H9 (cell line): ENCODE measurements around the gene NXPH3. TPM values are rescaled to one million over a fixed set of nuclear protein-coding genes. Genes with fewer than 3 reads are reported as not detected.

Experiments used
- DNase-seq: peaks from one replicate; pipeline ENCODE4 v3.0.0-alpha.2; 2017
- H2AFZ ChIP-seq: one replicate; pipeline ENCODE4 v1.6.1; 2013; ENCODE audit warnings: mild to moderate bottlenecking, low read length, control low read depth, moderate library complexity
- H2AK5ac ChIP-seq: 2 replicates; pipeline ENCODE4 v1.6.1; 2013; ENCODE audit warnings: low read length, control low read depth, mixed read lengths; ENCODE audit not compliant: insufficient read length
- H2BK120ac ChIP-seq: one replicate; pipeline ENCODE4 v1.6.1; 2013; ENCODE audit warnings: low read depth, mild to moderate bottlenecking, low read length, control low read depth, inconsistent platforms; ENCODE audit not compliant: poor library complexity, severe bottlenecking
- H2BK12ac ChIP-seq: 2 replicates; pipeline ENCODE4 v1.6.1; 2013; ENCODE audit warnings: low read length, control low read depth, mixed read lengths, low read depth; ENCODE audit not compliant: insufficient read length
- H2BK15ac ChIP-seq: 2 replicates; pipeline ENCODE4 v1.6.1; 2013; ENCODE audit warnings: low read depth, low read length, control low read depth
- H2BK20ac ChIP-seq: one replicate; pipeline ENCODE4 v1.6.1; 2013; ENCODE audit warnings: low read depth, mild to moderate bottlenecking, low read length, control low read depth, inconsistent platforms; ENCODE audit not compliant: poor library complexity, severe bottlenecking
- H2BK5ac ChIP-seq: 2 replicates; pipeline ENCODE4 v1.6.1; 2013; ENCODE audit warnings: low read length, control low read depth, mixed read lengths; ENCODE audit not compliant: insufficient read length
- H3K14ac ChIP-seq: 2 replicates; pipeline ENCODE4 v1.6.1; 2013; ENCODE audit warnings: low read length, control low read depth; ENCODE audit not compliant: insufficient read depth
- H3K18ac ChIP-seq: 2 replicates; pipeline ENCODE4 v1.6.1; 2013; ENCODE audit warnings: low read depth, mild to moderate bottlenecking, mixed read lengths, low read length, control low read depth; ENCODE audit not compliant: insufficient read length
- H3K23ac ChIP-seq: 2 replicates; pipeline ENCODE4 v1.6.1; 2013; ENCODE audit warnings: low read length, control low read depth, mixed read lengths, low read depth; ENCODE audit not compliant: insufficient read length
- H3K23me2 ChIP-seq: 2 replicates; pipeline ENCODE4 v1.6.1; 2013; ENCODE audit warnings: low read depth, mild to moderate bottlenecking, mixed read lengths, low read length, control low read depth; ENCODE audit not compliant: insufficient read length, poor library complexity, severe bottlenecking
- H3K27ac ChIP-seq: 2 replicates; pipeline ENCODE4 v1.5.1; 2013; ENCODE audit warnings: low read length, control low read depth, mixed read lengths, low read depth; ENCODE audit not compliant: insufficient read length
- H3K27me3 ChIP-seq: 2 replicates; pipeline ENCODE4 v1.6.1; 2013; ENCODE audit warnings: low read length, control low read depth, inconsistent platforms; ENCODE audit not compliant: insufficient read depth
- H3K4ac ChIP-seq: 2 replicates; pipeline ENCODE4 v1.6.1; 2013; ENCODE audit warnings: low read depth, mild to moderate bottlenecking, control low read depth, inconsistent platforms, low read length, moderate library complexity
- H3K4me1 ChIP-seq: 2 replicates; pipeline ENCODE4 v1.6.1; 2013; ENCODE audit warnings: low read length, control low read depth, inconsistent platforms; ENCODE audit not compliant: insufficient read depth
- H3K4me2 ChIP-seq: 2 replicates; pipeline ENCODE4 v1.6.1; 2013; ENCODE audit warnings: low read length, control low read depth, mixed read lengths; ENCODE audit not compliant: insufficient read length, insufficient read depth
- H3K56ac ChIP-seq: 2 replicates; pipeline ENCODE4 v1.6.1; 2013; ENCODE audit warnings: low read depth, mild to moderate bottlenecking, mixed read lengths, low read length, control low read depth; ENCODE audit not compliant: insufficient read length
- H3K79me1 ChIP-seq: 2 replicates; pipeline ENCODE4 v1.6.1; 2013; ENCODE audit warnings: low read depth, mild to moderate bottlenecking, moderate library complexity, low read length, control low read depth, inconsistent platforms; ENCODE audit not compliant: insufficient read depth, poor library complexity, severe bottlenecking
- H3K79me2 ChIP-seq: 2 replicates; pipeline ENCODE4 v1.6.1; 2013; ENCODE audit warnings: low read length, control low read depth, inconsistent platforms; ENCODE audit not compliant: insufficient read depth
- H3K9ac ChIP-seq: 2 replicates; pipeline ENCODE4 v1.6.1; 2013; ENCODE audit warnings: low read length, control low read depth, mixed read lengths; ENCODE audit not compliant: insufficient read length; ENCODE audit errors: extremely low read depth
- H3K9me3 ChIP-seq: one replicate; pipeline ENCODE4 v1.6.1; 2013; ENCODE audit warnings: low read depth, low read length, inconsistent platforms; ENCODE audit not compliant: control insufficient read depth
- H3T11ph ChIP-seq: one replicate; pipeline ENCODE4 v1.6.1; 2013; ENCODE audit warnings: mild to moderate bottlenecking, low read length, control low read depth, inconsistent platforms
- H4K20me1 ChIP-seq: one replicate; pipeline ENCODE4 v1.6.1; 2013; ENCODE audit not compliant: control insufficient read depth, insufficient read length, insufficient read depth
- H4K5ac ChIP-seq: 2 replicates; pipeline ENCODE4 v1.6.1; 2013; ENCODE audit warnings: low read depth, mild to moderate bottlenecking, mixed read lengths, low read length, control low read depth; ENCODE audit not compliant: insufficient read length
- H4K8ac ChIP-seq: replicated peaks from 2 replicates; pipeline ENCODE4 v1.6.1; 2013; ENCODE audit warnings: low read length, control low read depth, mixed read lengths, low read depth; ENCODE audit not compliant: insufficient read length
- H4K91ac ChIP-seq: 2 replicates; pipeline ENCODE4 v1.6.1; 2013; ENCODE audit warnings: low read depth, mild to moderate bottlenecking, moderate library complexity, mixed read lengths, low read length, control low read depth; ENCODE audit not compliant: insufficient read length
- H3K27ac Mint-ChIP-seq, 3 experiments: 2 replicates in 2 of 3; 3 replicates in 1 of 3; pipeline ENCODE4 v1.8.0; 2020 to 2021; ENCODE audit warnings: mixed read lengths in 3 of 3, mild to moderate bottlenecking in 1 of 3, moderate library complexity in 1 of 3
- H3K27me3 Mint-ChIP-seq: 2 replicates; pipeline ENCODE4 v1.8.0; 2021; ENCODE audit warnings: low read depth, mild to moderate bottlenecking, moderate library complexity, mixed read lengths
- H3K36me3 Mint-ChIP-seq, 3 experiments: 2 replicates in 2 of 3; 3 replicates in 1 of 3; pipeline ENCODE4 v1.8.0; 2020 to 2021; ENCODE audit warnings: low read depth in 3 of 3, mixed read lengths in 3 of 3; ENCODE audit not compliant: insufficient read depth in 1 of 3
- H3K4me1 Mint-ChIP-seq, 2 experiments: 2 replicates each; pipeline ENCODE4 v1.8.0; 2020; ENCODE audit warnings: mixed read lengths in 2 of 2
- H3K4me3 Mint-ChIP-seq, 2 experiments: 2 replicates in 1 of 2; 3 replicates in 1 of 2; pipeline ENCODE4 v1.8.0; 2020 to 2021; ENCODE audit warnings: mild to moderate bottlenecking in 2 of 2, mixed read lengths in 2 of 2, moderate library complexity in 1 of 2
- H3K9me3 Mint-ChIP-seq, 2 experiments: 2 replicates in 1 of 2; 3 replicates in 1 of 2; pipeline ENCODE4 v1.8.0; 2020; ENCODE audit warnings: mild to moderate bottlenecking in 2 of 2, mixed read lengths in 2 of 2, moderate library complexity in 1 of 2
- CTCF ChIP-seq: fragments of 200-600 bp; sonication (generic); conservative IDR thresholded peaks from 3 replicates; pipeline ENCODE4 v1.8.0; 2021; ENCODE audit warnings: antibody characterized with exemption, mild to moderate bottlenecking
- total RNA-seq: library from RNA; stranded (reverse); gene quantifications from 2 replicates; pipeline ENCODE4 v1.2.1, GENCODE V29; 2021

Gene NXPH3
- total RNA-seq, 1 experiment from 2014 or later: 1.3 TPM

- Histone ChIP-seq H2BK120ac (no peak overlapping the region), H3K23ac (no peak overlapping the region), H3K14ac (no peak overlapping the region), H4K20me1 (no peaks in the 10 kb centered on the region), H3K27me3 (no peaks in the 10 kb centered on the region), H3K23me2 (no peaks in the 10 kb centered on the region), H2BK5ac (no peak overlapping the region), H3K79me1 (no peaks in the 10 kb centered on the region), H4K91ac (no peak overlapping the region), H2AFZ (no peak overlapping the region), H3K4ac (no peak overlapping the region), H3K18ac (no peak overlapping the region), H2BK20ac (no peak overlapping the region), H3K79me2 (no peaks in the 10 kb centered on the region), H4K8ac (no peak overlapping the region), H3K9me3 (no peaks in the 10 kb centered on the region), H2BK12ac (no peak overlapping the region), H4K5ac (no peak overlapping the region), H2AK5ac (no peak overlapping the region), H3T11ph (no peak overlapping the region), H3K9ac (no peak overlapping the region), H2BK15ac (no peak overlapping the region), H3K56ac (no peak overlapping the region), H3K4me1 (no peaks in the 10 kb centered on the region), H3K27ac (no peak overlapping the region), H3K4me2 (no peak overlapping the region)
- Mint-ChIP-seq H3K4me3 (no peak overlapping the region), H3K27ac (peak overlapping the region in 2 of 3 experiments; percentile 29 to 77; a peak in 1 of 7 replicates), H3K9me3 (no peaks in the 10 kb centered on the region), H3K27me3 (no peaks in the 10 kb centered on the region), H3K36me3 (peaks cover 4 to 61% (median 47%) of the 10 kb centered on the region in 3 experiments; a peak in 5 of 7 replicates), H3K4me1 (peaks cover 7 to 17% of the 10 kb centered on the region in 2 experiments; a peak in 3 of 4 replicates)
- no peak for TF ChIP-seq CTCF
- DNase-seq: no peak
These were observed 25.3 kb downstream of the NXPH3 start for GRCh38 chr17:49600949-49601348.
